HG02588 (cell line): Measurements from ENCODE around the gene FGGY.

Source experiments
- ATAC-seq: cut with Tn5 transposase; IDR thresholded peaks from one replicate; pipeline ENCODE4 v1.9.1; 2021; ENCODE audit warnings: mild to moderate bottlenecking, moderate library complexity; ENCODE audit not compliant: unreplicated experiment

The FGGY gene

DNA sequence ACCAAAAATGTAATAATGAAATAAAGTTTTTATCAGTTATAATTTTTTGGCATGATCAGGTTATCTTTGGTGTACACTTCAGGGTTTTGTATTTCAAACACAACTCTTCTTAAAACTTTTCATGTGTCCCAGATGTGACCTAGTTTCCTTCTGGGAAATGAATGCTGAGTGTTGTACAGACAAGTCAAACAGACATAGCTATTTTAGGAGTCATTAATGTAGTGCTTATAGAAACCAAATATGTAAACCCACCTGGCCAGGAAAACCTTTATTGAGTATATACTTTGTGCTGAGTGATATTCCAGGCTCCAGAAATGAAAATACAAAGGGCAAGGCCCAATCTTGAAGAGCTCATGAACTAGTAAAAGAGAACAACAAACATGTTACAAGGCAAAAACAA lies 491.9 kb downstream of the FGGY start:
- no peak for ATAC-seq

DNA sequence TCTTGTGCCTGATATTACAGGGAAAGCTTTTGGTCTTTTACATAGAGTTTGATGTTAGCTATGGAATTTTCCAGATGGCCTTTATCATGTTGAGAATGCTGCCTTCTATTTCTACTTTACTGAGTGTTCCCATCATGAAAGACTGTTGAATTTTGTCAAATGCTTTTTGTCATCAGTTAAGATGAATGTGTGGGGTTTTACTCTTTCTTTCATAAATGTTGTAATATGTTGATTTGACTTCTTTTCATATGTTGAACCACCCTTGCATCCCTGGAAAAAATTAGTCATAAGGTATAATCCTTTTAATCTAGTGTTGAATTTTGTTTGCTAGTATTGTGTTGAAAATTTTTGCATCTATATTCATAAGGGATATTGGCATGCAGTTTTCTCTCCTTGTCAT lies 501.7 kb downstream of the FGGY start:
- no peak for ATAC-seq

DNA sequence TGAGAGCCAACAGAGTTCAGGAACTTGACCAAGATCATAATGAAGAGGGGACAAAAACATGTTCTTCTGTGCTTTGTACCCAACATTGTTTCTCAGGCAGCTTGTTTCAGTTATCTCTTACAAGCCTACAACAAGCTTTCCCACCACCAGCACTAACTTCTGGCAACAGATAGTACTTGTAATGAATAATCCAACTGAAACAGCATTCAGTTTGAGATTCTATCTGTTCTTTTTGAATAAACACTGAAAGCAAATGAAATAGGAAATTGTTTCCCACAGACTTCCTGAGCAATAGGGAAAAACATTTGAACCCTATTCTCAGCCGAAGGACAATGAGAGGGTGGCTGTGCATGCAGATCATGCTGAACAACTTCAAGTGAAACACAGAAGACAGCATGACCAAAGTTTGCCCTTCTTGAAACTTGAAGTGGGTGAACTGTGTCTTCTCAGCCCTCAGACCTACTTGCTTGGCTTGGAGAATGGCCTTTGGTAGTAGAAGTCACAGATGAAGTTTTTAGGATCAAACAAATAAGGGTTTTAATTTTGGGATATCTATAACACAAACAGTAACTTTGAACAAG lies 506.7 kb downstream of the FGGY start:
- no peak for ATAC-seq

- ATAC-seq = no peak
Observed at GRCh38 chr1:59804301-59804700, 507.4 kb downstream of the FGGY start.

DNA sequence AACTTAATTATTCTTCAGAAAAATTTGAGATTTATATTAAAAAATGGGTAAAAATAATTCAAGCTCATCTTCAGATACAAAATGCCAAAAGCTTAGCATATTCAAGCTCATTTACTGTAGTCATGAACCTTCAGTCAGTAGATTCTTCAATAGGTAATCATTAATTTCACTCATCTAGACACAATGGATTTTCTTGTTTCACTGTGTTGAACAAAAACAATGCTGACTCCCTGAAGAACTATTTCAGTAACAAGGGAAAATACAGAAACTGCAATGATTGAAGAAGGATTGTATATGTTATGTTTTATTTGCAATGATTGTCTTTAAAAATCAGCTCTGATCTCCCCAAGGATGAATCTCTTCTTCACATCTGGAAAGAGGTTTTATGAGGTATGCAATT lies 508.7 kb downstream of the FGGY start:
- ATAC-seq = no peak
